Hematopoietic multipotent progenitor cell treated with erythropoietin and hydrocortisone succinate and interleukin-3 and kit ligand, for 4 days (in vitro differentiated cells): ENCODE results near the gene MTIF2.
A peak's percentile ranks its signal among the peaks of the same experiment; 100 is the strongest.
"Not testable (repeated sequence)": the region's sequence is repeated elsewhere in the genome, so short reads cannot be mapped to it uniquely, and the experiment has no call there.

Experiments
- DNase-seq: peaks from one replicate; pipeline ENCODE4 v3.0.0-alpha.2; 2015

MTIF2 gene, protein sequence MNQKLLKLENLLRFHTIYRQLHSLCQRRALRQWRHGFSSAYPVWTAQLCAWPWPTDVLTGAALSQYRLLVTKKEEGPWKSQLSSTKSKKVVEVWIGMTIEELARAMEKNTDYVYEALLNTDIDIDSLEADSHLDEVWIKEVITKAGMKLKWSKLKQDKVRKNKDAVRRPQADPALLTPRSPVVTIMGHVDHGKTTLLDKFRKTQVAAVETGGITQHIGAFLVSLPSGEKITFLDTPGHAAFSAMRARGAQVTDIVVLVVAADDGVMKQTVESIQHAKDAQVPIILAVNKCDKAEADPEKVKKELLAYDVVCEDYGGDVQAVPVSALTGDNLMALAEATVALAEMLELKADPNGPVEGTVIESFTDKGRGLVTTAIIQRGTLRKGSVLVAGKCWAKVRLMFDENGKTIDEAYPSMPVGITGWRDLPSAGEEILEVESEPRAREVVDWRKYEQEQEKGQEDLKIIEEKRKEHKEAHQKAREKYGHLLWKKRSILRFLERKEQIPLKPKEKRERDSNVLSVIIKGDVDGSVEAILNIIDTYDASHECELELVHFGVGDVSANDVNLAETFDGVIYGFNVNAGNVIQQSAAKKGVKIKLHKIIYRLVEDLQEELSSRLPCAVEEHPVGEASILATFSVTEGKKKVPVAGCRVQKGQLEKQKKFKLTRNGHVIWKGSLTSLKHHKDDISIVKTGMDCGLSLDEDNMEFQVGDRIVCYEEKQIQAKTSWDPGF

DNA sequence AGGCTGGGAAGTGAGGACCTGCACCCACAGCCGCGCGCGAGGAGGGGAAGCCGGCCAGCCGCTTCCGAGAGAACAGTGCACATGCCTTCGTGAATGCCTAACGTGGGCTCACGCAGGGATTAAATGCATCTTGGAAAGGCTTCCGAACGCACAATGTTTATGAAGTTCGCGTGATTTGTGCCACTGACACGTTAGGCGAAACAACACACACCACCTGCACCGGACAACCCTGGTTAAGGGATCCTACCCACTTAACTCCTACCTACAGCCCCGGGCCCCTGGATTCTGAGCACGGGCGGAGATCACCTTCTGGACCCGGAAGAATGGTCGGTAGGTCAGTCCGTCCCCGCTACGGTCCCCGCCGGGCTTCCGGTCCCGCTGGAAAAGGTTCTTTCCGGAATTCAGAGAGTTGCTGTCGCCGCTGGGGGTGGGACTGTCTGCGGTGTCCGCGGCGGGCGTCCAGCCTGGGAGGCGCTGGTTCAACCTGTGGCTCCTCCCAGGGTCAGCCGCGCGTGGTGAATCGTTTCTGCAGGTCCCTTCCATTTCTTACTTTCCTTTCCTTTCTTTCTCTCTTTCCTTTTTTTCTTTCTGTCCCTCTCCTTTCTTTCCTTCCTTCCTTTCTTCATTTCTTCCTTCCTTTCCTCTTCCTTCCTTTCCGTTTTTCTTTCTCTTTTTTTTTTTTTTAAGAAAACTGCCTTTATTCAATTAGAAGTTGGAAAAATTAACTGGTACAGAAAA lies at the start of gene MTIF2:
Gene MTIF2 (minus strand): TSS at position 325 of the 738 bp plus-strand sequence. CDS start 5,373 bp downstream, outside the sequence.
- DNase-seq, result peak; percentile 98

DNA sequence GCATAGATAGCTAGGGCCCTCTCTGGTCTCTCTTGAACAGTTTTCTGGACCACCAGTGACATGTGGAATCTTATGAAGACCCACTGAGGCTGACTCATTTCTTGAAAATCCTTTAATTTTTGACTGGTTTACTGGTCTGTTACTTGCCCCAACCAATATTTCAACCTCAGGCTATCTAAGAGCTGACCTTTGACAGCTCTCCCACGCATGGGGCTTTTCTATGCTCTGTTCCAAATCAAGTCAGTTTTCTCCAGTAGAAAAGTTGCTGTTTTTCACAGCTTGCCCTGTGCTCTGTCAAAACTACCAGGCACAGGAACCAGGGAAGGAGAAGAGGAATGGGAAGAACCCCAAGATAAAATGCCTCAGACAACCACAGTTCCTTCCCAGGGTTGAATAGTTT lies 46.0 kb upstream of the MTIF2 start:
- no peak for DNase-seq

DNA sequence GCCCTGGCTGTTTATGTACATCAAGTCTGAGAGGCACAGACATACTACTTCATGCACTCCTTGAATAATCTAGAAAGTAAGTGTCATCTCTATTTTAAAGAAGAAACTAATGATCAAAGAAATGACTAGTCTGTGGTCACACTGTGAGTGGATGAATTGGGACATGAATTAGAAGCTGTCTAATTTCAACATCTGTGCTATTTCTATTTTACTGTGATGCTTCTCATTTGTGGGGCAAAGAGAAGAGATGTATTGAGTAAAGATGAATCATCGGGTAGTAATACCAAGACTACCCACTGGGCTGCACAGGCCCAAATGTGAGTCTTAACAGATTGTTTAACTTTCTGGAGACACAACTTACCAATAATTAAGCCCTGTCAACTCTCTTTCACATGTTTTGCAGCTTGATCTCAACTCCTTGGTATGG lies 42.4 kb upstream of the MTIF2 start:
- DNase-seq, result peak; percentile 39

DNA sequence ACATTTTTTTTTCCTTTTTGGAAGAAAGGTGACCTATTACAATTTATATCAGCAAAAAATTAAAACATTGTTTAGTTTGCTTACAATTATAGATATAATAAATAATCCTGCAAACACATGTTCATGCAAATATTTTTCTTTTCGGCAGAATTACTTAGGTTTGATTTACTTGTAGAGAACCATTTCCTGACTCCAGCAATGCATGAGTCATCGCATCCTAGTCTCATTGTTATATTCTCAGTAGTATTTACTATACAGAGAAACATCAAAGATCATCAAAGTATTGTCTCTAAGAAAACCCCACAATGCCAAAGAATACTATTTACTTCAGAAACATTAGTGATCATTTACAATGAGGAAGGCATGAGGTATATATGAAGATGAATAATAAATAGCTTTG lies 40.4 kb upstream of the MTIF2 start:
- DNase-seq, result peak; percentile 20

DNA sequence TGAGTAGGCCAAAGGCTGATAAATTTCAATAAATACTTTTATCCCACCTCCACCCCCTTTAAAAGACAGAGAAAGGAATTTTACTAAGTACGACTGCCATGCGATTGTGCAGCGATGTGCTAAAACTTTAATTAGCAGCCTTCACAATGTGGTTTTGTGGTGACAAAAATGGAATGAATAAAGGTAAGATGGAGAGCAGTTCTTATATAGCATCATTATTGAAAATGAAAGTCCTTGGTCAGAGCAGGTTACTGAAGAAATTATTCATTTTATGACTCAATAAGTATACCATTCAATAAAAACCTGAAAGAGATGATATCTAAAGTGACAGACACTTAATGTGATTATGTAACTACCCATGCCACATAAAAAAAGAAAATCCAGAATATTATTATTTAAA lies 33.2 kb upstream of the MTIF2 start:
- no peak for DNase-seq

DNA sequence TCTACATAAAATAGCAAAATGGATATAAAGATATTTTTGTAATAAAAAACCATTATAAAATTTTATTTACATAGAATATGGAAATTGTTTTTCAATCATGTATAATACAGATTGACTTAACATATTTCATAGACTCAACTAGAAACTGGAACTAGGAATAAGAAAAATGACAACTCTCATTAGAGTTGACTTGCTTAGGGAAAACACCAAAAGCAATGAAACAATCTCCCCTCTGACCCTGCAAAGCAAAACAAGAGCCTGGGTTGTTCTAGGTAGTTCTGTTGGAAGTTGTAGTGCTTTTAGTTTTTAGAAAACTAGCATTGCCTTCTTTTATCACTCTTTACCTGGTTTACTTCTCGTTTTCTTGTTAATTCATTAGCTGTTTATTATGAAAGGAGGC lies 32.2 kb upstream of the MTIF2 start:
- DNase-seq, result no peak

DNA sequence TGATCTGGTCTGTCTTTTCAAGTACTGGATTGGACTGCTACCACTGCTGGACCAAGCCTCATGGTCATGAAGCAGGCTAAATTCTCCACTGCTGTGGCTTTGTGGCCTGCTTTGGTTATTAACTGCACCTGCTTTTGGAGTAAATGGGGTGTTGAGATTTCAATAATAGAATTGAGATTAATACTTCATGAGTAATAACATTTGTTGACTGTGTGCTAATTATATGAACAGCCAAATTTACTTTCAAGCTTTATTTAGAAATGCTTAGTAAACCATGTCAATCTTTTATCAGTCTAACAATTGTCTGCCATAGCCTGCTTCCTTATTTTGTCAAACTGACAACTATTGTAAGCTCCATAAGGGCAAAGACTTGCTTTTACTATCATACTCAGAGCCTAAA lies 27.4 kb upstream of the MTIF2 start:
- no peak for DNase-seq

DNA sequence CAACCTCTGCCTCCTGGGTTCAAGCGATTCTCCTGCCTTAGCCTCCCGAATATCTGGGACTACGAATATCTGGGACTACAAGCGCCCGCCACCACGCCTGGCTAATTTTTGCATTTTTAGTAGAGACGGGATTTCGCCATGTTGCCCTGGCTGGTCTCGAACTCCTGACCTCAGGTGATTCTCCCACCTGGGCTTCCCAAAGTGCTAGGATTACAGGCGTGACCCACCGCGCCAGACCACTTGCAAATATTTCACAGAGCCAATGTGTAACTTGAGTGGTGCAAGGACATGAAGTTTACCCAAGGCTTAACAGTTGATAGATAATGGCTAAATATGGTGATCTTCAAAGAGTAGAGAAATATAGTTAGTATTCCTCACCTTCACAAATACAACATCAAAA lies 14.1 kb upstream of the MTIF2 start:
- no peak for DNase-seq

DNA sequence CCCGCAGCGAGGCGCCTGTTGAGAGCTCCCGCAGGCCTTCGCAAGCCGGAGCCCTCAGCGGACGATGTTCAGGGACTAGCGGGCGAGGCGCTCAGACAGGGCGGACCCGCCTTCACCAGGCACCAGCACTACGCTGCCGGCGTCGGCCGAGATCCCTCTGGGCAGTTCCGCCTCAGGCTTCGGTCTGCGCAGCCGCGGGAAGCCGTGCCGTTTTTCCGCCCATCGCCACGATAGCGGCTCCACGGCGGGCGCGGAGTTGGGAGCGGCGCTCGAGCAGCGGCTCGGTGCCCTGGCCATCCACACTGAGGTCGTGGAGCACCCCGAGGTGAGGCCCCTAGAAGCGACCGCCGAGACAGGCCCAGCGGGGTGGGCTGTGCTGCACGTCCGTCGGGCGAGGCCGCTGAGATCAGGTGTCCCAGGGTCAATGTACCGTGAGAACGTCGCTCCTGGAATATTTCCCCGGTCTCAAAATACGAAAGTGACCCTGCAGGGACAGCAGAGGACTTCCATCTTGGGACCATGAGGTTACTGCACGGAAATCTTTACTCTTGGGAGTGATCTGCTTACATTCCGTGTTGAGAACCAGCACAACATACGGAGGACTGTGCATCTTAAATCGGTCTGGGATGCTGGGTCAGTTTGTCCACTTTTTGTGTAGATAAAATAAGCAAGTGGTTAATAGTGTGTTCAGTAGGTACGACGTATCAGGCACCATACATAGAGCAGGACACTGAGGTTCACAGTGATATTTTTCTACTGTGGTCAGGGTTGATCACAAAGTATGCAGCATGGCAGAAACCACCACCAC lies 13.3 kb upstream of the MTIF2 start:
- peak; percentile 96 for DNase-seq

DNA sequence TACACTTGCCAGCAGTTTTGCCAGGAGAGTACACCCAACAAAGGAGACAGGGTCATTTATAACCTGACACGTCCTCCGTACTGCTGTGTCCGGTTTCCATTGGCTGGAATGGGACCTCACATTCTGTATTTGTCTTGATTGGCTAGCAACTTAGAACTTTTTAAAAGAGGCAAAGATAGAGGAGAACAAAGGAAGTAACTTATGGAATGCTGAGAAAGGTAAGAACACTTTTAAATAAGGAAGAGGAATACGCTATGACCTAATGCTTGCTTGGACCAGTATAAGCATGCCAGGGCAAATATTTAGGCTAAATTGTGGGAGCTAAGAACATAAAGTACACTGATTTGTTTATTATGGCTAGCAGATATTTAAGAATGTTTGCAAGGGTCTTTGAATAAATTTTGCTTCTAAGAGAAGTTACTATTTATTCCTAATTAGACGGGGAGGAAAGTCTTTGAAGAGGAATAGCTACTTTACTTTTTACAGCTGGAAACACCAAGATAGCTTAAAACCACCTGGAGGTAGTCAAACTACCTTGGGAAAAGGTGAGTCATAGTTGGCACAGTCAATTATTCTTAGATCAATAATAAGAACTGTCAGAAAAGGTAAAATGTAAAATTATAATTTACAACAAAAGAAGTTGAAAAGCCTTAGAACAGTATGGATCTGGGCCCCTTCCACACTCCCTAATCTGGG lies 12.0 kb upstream of the MTIF2 start:
- DNase-seq, result not testable (repeated sequence)

DNA sequence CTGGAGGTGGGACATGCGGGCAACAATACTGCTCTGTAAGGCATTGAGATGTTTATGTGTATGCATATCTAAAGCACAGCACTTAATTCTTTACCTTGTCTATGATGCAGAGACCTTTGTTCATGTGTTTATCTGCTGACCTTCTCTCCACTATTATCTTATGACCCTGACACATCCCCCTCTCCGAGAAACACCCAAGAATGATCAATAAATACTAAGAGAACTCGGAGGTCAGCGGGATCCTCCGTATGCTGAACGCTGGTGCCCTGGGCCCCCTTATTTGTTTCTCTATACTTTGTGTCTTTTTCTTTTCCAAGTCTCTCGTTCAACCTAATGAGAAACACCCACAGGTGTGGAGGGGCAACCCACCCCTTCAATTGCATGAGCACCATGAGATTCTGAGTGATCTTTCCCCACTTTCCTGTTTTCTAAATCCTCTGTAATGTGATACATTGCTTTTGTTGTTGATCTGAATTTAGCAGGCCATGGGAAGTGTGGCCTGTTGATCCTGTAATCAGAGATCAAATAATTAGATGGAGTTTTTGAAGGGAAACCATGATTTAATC lies 10.9 kb upstream of the MTIF2 start:
- DNase-seq, result not testable (repeated sequence)

DNA sequence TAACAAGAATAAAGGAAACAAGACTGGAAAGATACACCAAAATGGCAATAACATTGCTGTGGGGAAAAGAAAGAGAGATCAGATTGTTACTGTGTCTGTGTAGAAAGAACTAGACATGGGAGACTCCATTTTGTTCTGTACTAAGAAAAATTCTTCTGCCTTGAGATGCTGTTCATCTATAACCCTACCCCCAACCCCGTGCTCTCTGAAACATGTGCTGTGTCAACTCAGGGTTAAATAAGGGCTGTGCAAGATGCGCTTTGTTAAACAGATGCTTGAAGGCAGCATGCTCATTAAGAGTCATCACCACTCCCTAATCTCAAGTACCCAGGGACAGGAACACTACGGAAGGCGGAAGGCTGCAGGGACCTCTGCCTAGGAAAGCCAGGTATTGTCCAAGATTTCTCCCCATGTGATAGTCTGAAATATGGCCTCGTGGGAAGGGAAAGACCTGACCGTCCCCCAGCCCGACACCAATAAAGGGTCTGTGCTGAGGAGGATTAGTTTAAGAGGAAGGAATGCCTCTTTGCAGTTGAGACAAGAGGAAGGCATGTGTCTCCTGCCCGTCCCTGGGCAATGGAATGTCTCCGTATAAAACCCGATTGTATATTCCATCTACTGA lies 10.3 kb upstream of the MTIF2 start:
- not testable (repeated sequence) for DNase-seq

DNA sequence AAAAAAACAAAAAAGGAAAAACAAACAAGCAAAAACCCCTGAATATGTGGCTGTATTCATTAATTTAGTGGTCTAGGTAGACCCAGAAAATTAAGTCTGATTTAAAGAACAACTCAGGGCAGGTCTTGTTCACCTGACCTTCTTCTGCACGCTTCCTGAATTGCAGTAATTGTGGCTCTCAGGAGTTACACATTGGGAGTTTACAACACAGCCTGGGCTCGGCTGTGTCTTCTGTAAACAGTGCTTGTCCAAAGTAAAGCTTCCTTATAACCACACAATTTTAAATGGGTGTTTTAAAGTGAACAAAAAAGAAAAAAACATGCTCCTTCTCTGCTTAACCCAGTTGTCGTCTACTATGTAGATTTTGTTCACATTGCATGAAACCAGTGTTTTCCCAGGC lies 8.3 kb upstream of the MTIF2 start:
- DNase-seq, result no peak

DNA sequence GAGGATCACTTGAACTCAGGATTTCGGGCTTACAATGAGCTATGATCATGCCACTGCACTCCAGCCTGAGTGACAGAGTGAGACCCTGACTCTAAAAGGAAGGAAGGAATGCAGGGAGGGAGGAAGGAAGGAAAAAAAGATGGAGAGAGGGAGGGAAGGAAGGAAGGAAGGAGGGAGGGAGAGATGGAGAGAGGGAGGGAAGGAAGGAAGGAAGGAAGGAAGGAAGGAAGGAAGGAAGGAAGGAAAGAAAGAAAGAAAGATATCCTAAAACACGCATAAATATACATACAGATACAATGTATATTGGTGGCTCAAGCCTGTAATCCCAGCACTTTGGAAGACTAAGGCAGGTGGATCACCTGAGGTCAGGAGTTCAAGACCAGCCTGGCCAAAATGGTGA lies 5.3 kb upstream of the MTIF2 start:
- DNase-seq, result not testable (repeated sequence)

DNA sequence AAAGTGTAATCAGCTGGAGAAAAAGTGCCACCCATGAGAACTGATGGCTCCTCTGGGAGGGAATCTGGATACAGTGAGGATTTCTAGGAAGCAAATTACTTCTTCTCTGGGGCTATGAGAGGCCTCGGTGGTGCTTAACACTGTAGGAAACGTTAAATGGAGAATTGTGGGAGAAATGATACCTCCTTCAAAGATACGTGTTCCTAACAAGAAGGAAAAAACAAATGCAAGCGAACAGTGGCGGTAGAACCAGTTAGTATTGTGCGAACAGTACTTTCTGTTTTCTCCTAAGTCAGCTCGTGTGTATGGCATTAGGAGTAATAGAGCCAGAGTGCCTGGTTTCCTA lies 587 bp upstream of the MTIF2 start:
- DNase-seq, result peak; percentile 43

DNA sequence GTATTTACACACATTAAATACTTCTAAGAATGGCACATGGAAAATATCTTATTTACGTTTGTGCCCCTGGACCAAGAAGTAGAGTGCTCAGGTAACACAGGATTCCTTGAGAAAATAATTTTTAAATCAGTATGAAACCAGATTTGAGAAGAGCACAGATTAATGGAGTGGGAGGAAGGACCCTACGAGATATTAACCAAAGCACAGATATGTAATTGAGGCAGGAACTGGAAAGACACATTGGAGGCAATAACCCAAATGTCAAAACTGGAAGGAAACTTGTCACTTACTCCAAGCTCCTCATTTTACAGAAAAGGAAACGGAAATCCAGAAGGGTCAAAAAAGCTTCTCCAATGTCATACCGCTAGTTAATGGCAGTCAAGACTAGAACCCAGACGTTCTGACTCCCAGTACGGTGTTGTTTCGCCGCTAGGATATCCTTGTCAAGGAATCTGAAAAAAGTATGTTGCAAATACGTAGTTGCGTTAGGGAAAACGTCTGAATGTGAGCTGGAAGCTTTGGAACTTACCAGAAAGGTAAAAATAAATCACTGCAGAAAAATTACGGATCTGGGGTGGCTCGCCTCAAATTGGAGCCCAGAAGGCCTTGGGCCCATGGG lies 634 bp downstream of the MTIF2 start:
- DNase-seq, result peak; percentile 28

DNA sequence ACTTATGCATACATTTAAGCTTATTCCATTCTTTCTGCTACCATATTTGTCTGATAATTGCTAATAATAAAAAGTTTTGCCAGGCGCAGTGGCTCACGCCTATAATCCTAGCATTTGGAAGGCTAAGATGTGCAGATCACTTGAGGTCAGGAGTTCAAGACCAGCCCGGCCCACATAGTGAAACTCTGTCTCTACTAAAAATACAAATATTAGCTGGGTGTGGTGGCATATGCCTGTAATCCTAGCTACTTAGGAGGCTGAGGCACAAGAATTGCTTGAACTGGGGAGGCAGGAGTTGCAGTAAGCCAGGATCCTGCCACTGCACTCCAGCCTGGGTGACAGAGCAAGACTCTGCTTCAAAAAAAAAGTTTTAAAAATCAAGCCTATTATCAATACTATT lies 9.4 kb downstream of the MTIF2 start:
- DNase-seq, result not testable (repeated sequence)

DNA sequence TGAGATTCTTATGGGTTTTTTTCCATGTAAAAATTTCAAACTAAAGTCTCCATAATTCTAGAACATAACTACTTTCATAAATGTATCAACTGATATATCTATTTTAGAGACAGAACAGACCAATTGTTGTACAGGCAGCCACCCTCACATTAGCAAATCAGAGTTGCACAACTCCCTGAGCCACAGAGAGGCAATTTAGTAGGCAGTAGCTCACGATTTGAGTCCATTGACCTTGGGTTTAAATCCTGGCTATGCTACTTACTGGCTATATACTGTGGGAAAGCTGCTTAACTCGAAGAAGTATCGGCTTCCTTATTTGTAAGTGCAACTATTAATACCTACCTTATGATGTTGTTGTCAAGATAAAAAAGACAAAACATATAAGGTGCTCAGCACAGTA lies 16.2 kb downstream of the MTIF2 start:
- no peak for DNase-seq

DNA sequence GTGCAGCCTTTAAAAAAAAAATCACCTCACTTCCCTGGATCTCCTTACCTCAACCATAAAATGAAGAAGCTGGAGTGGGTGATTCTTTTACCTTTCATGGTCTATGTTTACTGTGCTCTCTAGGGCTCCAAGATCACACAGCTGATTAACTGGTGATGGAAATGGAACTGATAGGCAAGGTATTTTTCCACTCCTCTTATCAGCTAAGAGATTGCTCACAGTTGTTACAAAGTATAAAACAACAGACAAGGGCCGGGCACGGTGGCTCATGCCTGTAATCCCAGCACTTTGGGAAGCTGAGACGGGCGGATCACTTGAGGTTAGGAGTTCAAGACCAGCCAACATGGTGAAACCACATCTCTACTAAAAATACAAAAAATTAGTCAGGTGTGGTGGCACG lies 22.0 kb downstream of the MTIF2 start:
- no peak for DNase-seq

DNA sequence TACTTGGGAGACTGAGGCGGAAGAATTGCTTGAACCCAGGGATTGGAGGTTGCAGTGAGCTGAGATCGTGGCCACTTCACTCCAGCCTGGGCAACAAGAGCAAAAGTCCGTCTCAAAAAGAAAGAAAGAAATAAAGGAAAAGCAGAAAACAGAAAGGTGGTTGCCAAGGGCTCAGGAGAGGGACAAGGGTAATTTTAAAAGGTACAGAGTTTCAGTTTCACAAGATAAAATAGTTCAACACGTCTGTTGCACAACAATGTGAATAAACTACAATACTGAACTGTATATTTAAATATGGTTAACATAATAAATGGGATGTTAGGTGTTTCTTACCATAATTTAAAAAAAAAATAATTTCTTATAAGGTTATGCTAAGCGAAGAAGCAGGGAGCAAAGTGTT lies 23.6 kb downstream of the MTIF2 start:
- DNase-seq, result no peak

DNA sequence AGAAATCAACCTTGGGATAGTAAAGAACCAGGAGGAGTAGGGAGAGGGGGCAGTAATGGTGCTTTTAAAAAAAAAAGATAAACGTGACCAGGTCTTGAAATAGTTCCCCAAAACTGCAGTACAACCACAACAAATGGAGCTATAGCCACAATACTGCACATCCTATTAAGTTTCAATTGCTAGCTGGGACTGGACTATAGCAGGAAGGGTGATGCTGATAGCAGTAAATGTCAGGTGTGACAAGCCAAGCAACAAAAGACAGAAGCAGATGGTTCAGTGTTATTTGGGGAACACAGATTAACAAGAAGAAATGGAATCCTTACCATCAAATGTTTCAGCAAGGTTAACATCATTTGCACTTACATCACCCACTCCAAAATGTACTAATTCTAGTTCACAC lies 26.4 kb downstream of the MTIF2 start:
- no peak for DNase-seq
